H9 (cell line): ENCODE results near the gene CYB5R3. TPM values are rescaled to one million over a fixed set of nuclear protein-coding genes. Genes with fewer than 3 reads are reported as not detected.
"Not testable (repeated sequence)": the region's sequence is repeated elsewhere in the genome, so short reads cannot be mapped to it uniquely, and the experiment has no call there.

Experiments used
- DNase-seq: peaks from one replicate; pipeline ENCODE4 v3.0.0-alpha.2; 2017
- H2AFZ ChIP-seq: one replicate; pipeline ENCODE4 v1.6.1; 2013; ENCODE audit warnings: mild to moderate bottlenecking, low read length, control low read depth, moderate library complexity
- H2AK5ac ChIP-seq: 2 replicates; pipeline ENCODE4 v1.6.1; 2013; ENCODE audit warnings: low read length, control low read depth, mixed read lengths; ENCODE audit not compliant: insufficient read length
- H2BK120ac ChIP-seq: one replicate; pipeline ENCODE4 v1.6.1; 2013; ENCODE audit warnings: low read depth, mild to moderate bottlenecking, low read length, control low read depth, inconsistent platforms; ENCODE audit not compliant: poor library complexity, severe bottlenecking
- H2BK12ac ChIP-seq: 2 replicates; pipeline ENCODE4 v1.6.1; 2013; ENCODE audit warnings: low read length, control low read depth, mixed read lengths, low read depth; ENCODE audit not compliant: insufficient read length
- H2BK15ac ChIP-seq: 2 replicates; pipeline ENCODE4 v1.6.1; 2013; ENCODE audit warnings: low read depth, low read length, control low read depth
- H2BK20ac ChIP-seq: one replicate; pipeline ENCODE4 v1.6.1; 2013; ENCODE audit warnings: low read depth, mild to moderate bottlenecking, low read length, control low read depth, inconsistent platforms; ENCODE audit not compliant: poor library complexity, severe bottlenecking
- H2BK5ac ChIP-seq: 2 replicates; pipeline ENCODE4 v1.6.1; 2013; ENCODE audit warnings: low read length, control low read depth, mixed read lengths; ENCODE audit not compliant: insufficient read length
- H3K14ac ChIP-seq: 2 replicates; pipeline ENCODE4 v1.6.1; 2013; ENCODE audit warnings: low read length, control low read depth; ENCODE audit not compliant: insufficient read depth
- H3K18ac ChIP-seq: 2 replicates; pipeline ENCODE4 v1.6.1; 2013; ENCODE audit warnings: low read depth, mild to moderate bottlenecking, mixed read lengths, low read length, control low read depth; ENCODE audit not compliant: insufficient read length
- H3K23ac ChIP-seq: 2 replicates; pipeline ENCODE4 v1.6.1; 2013; ENCODE audit warnings: low read length, control low read depth, mixed read lengths, low read depth; ENCODE audit not compliant: insufficient read length
- H3K23me2 ChIP-seq: 2 replicates; pipeline ENCODE4 v1.6.1; 2013; ENCODE audit warnings: low read depth, mild to moderate bottlenecking, mixed read lengths, low read length, control low read depth; ENCODE audit not compliant: insufficient read length, poor library complexity, severe bottlenecking
- H3K27ac ChIP-seq: 2 replicates; pipeline ENCODE4 v1.5.1; 2013; ENCODE audit warnings: low read length, control low read depth, mixed read lengths, low read depth; ENCODE audit not compliant: insufficient read length
- H3K27me3 ChIP-seq: 2 replicates; pipeline ENCODE4 v1.6.1; 2013; ENCODE audit warnings: low read length, control low read depth, inconsistent platforms; ENCODE audit not compliant: insufficient read depth
- H3K4ac ChIP-seq: 2 replicates; pipeline ENCODE4 v1.6.1; 2013; ENCODE audit warnings: low read depth, mild to moderate bottlenecking, control low read depth, inconsistent platforms, low read length, moderate library complexity
- H3K4me1 ChIP-seq: 2 replicates; pipeline ENCODE4 v1.6.1; 2013; ENCODE audit warnings: low read length, control low read depth, inconsistent platforms; ENCODE audit not compliant: insufficient read depth
- H3K4me2 ChIP-seq: 2 replicates; pipeline ENCODE4 v1.6.1; 2013; ENCODE audit warnings: low read length, control low read depth, mixed read lengths; ENCODE audit not compliant: insufficient read length, insufficient read depth
- H3K56ac ChIP-seq: 2 replicates; pipeline ENCODE4 v1.6.1; 2013; ENCODE audit warnings: low read depth, mild to moderate bottlenecking, mixed read lengths, low read length, control low read depth; ENCODE audit not compliant: insufficient read length
- H3K79me1 ChIP-seq: 2 replicates; pipeline ENCODE4 v1.6.1; 2013; ENCODE audit warnings: low read depth, mild to moderate bottlenecking, moderate library complexity, low read length, control low read depth, inconsistent platforms; ENCODE audit not compliant: insufficient read depth, poor library complexity, severe bottlenecking
- H3K79me2 ChIP-seq: 2 replicates; pipeline ENCODE4 v1.6.1; 2013; ENCODE audit warnings: low read length, control low read depth, inconsistent platforms; ENCODE audit not compliant: insufficient read depth
- H3K9ac ChIP-seq: 2 replicates; pipeline ENCODE4 v1.6.1; 2013; ENCODE audit warnings: low read length, control low read depth, mixed read lengths; ENCODE audit not compliant: insufficient read length; ENCODE audit errors: extremely low read depth
- H3K9me3 ChIP-seq: one replicate; pipeline ENCODE4 v1.6.1; 2013; ENCODE audit warnings: low read depth, low read length, inconsistent platforms; ENCODE audit not compliant: control insufficient read depth
- H3T11ph ChIP-seq: one replicate; pipeline ENCODE4 v1.6.1; 2013; ENCODE audit warnings: mild to moderate bottlenecking, low read length, control low read depth, inconsistent platforms
- H4K20me1 ChIP-seq: one replicate; pipeline ENCODE4 v1.6.1; 2013; ENCODE audit not compliant: control insufficient read depth, insufficient read length, insufficient read depth
- H4K5ac ChIP-seq: 2 replicates; pipeline ENCODE4 v1.6.1; 2013; ENCODE audit warnings: low read depth, mild to moderate bottlenecking, mixed read lengths, low read length, control low read depth; ENCODE audit not compliant: insufficient read length
- H4K8ac ChIP-seq: replicated peaks from 2 replicates; pipeline ENCODE4 v1.6.1; 2013; ENCODE audit warnings: low read length, control low read depth, mixed read lengths, low read depth; ENCODE audit not compliant: insufficient read length
- H4K91ac ChIP-seq: 2 replicates; pipeline ENCODE4 v1.6.1; 2013; ENCODE audit warnings: low read depth, mild to moderate bottlenecking, moderate library complexity, mixed read lengths, low read length, control low read depth; ENCODE audit not compliant: insufficient read length
- H3K27ac Mint-ChIP-seq, 3 experiments: 2 replicates in 2 of 3; 3 replicates in 1 of 3; pipeline ENCODE4 v1.8.0; 2020 to 2021; ENCODE audit warnings: mixed read lengths in 3 of 3, mild to moderate bottlenecking in 1 of 3, moderate library complexity in 1 of 3
- H3K27me3 Mint-ChIP-seq: 2 replicates; pipeline ENCODE4 v1.8.0; 2021; ENCODE audit warnings: low read depth, mild to moderate bottlenecking, moderate library complexity, mixed read lengths
- H3K36me3 Mint-ChIP-seq, 3 experiments: 2 replicates in 2 of 3; 3 replicates in 1 of 3; pipeline ENCODE4 v1.8.0; 2020 to 2021; ENCODE audit warnings: low read depth in 3 of 3, mixed read lengths in 3 of 3; ENCODE audit not compliant: insufficient read depth in 1 of 3
- H3K4me1 Mint-ChIP-seq, 2 experiments: 2 replicates each; pipeline ENCODE4 v1.8.0; 2020; ENCODE audit warnings: mixed read lengths in 2 of 2
- H3K4me3 Mint-ChIP-seq, 2 experiments: 2 replicates in 1 of 2; 3 replicates in 1 of 2; pipeline ENCODE4 v1.8.0; 2020 to 2021; ENCODE audit warnings: mild to moderate bottlenecking in 2 of 2, mixed read lengths in 2 of 2, moderate library complexity in 1 of 2
- H3K9me3 Mint-ChIP-seq, 2 experiments: 2 replicates in 1 of 2; 3 replicates in 1 of 2; pipeline ENCODE4 v1.8.0; 2020; ENCODE audit warnings: mild to moderate bottlenecking in 2 of 2, mixed read lengths in 2 of 2, moderate library complexity in 1 of 2
- WGBS: extraction: QIAGEN DNeasy Blood & Tissue Kit; methylation state at CpG from one replicate; pipeline ENCODE4 v1.1.7; 2013; ENCODE audit warnings: missing lambda C conversion rate, low lambda C conversion rate, mixed read lengths; ENCODE audit not compliant: insufficient read length; ENCODE audit errors: extremely low coverage; 5-methylcytosine and 5-hydroxymethylcytosine counted together
- total RNA-seq: library from RNA; stranded (reverse); gene quantifications from 2 replicates; pipeline ENCODE4 v1.2.1, GENCODE V29; 2021
- TF ChIP-seq, protein P1 (sequence below): fragments of 200-600 bp; sonication (generic); conservative IDR thresholded peaks from 3 replicates; pipeline ENCODE4 v1.8.0; 2021; ENCODE audit warnings: antibody characterized with exemption, mild to moderate bottlenecking

Gene CYB5R3
- total RNA-seq, 1 experiment from 2014 or later = 97.4 TPM

- H3K27ac Mint-ChIP-seq = peak overlapping the region in 1 of 3 experiments; percentile 67; a peak in 3 of 7 replicates
- H3K79me2 ChIP-seq = peaks cover 52% of the 10 kb centered on the region
- no peaks in the 10 kb centered on the region for H3K27me3 Mint-ChIP-seq
- no peak overlapping the region for H3K14ac ChIP-seq
- no peak overlapping the region for H2BK15ac ChIP-seq
- H3K27ac ChIP-seq = no peak overlapping the region
- peaks cover 38 to 43% of the 10 kb centered on the region in 2 experiments for H3K4me1 Mint-ChIP-seq
- H2BK5ac ChIP-seq = no peak overlapping the region
- no peak overlapping the region for H3K23ac ChIP-seq
- no peak overlapping the region for H2BK120ac ChIP-seq
- H3K18ac ChIP-seq = no peak overlapping the region
- H3K9me3 Mint-ChIP-seq = peaks cover 7 to 19% of the 10 kb centered on the region in 2 experiments; a peak in 4 of 5 replicates
- peaks cover 29% of the 10 kb centered on the region for H3K79me1 ChIP-seq
- H3K4ac ChIP-seq = no peak overlapping the region
- no peak overlapping the region for H3T11ph ChIP-seq
- TF ChIP-seq, protein P1, sequence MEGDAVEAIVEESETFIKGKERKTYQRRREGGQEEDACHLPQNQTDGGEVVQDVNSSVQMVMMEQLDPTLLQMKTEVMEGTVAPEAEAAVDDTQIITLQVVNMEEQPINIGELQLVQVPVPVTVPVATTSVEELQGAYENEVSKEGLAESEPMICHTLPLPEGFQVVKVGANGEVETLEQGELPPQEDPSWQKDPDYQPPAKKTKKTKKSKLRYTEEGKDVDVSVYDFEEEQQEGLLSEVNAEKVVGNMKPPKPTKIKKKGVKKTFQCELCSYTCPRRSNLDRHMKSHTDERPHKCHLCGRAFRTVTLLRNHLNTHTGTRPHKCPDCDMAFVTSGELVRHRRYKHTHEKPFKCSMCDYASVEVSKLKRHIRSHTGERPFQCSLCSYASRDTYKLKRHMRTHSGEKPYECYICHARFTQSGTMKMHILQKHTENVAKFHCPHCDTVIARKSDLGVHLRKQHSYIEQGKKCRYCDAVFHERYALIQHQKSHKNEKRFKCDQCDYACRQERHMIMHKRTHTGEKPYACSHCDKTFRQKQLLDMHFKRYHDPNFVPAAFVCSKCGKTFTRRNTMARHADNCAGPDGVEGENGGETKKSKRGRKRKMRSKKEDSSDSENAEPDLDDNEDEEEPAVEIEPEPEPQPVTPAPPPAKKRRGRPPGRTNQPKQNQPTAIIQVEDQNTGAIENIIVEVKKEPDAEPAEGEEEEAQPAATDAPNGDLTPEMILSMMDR = no peak
- H2BK20ac ChIP-seq = no peak overlapping the region
- H2BK12ac ChIP-seq = no peak overlapping the region
- H4K20me1 ChIP-seq = no peaks in the 10 kb centered on the region
- no peak overlapping the region; a peak in 1 of 5 replicates for H3K4me3 Mint-ChIP-seq
- WGBS = no CpG with 5 or more reads among the region's 11 CpGs
- H3K4me2 ChIP-seq = no peak overlapping the region
- no peak for DNase-seq
- no peak overlapping the region for H2AK5ac ChIP-seq
- peaks cover 43 to 77% (median 74%) of the 10 kb centered on the region in 3 experiments for H3K36me3 Mint-ChIP-seq
- H3K56ac ChIP-seq = no peak overlapping the region
- H3K23me2 ChIP-seq = no peaks in the 10 kb centered on the region
- H2AFZ ChIP-seq = no peak overlapping the region
- no peaks in the 10 kb centered on the region for H3K9me3 ChIP-seq
- H3K9ac ChIP-seq = no peak overlapping the region
- peaks cover 5% of the 10 kb centered on the region; the same call in 1 of the 2 replicates for H3K4me1 ChIP-seq
- no peak overlapping the region for H4K91ac ChIP-seq
- H4K8ac ChIP-seq = no peak overlapping the region
- no peaks in the 10 kb centered on the region for H3K27me3 ChIP-seq
- no peak overlapping the region for H4K5ac ChIP-seq
Observed at GRCh38 chr22:42608136-42608822, 40.9 kb downstream of the CYB5R3 start.

- Histone ChIP-seq H3K79me1 (peaks cover 24% of the 10 kb centered on the region), H3K79me2 (peaks cover 46% of the 10 kb centered on the region; the same call in 1 of the 2 replicates)
- not testable (repeated sequence) for H4K91ac ChIP-seq, H2BK5ac ChIP-seq, H3K4me3 Mint-ChIP-seq, H3K4me2 ChIP-seq, H3K27me3 Mint-ChIP-seq, H3K18ac ChIP-seq, H3K14ac ChIP-seq, H3K9me3 ChIP-seq, DNase-seq, H2BK15ac ChIP-seq, H2BK12ac ChIP-seq, H3K23ac ChIP-seq, H3K4me1 ChIP-seq, H2AK5ac ChIP-seq, H2BK20ac ChIP-seq, H2BK120ac ChIP-seq, H3K9ac ChIP-seq, H3K27me3 ChIP-seq, H3K27ac ChIP-seq, H3K23me2 ChIP-seq, H4K8ac ChIP-seq, H3K56ac ChIP-seq, H4K20me1 ChIP-seq, H3T11ph ChIP-seq, H2AFZ ChIP-seq, H3K4ac ChIP-seq, H3K27ac Mint-ChIP-seq, H4K5ac ChIP-seq
- Mint-ChIP-seq H3K9me3 (peaks cover 7 to 19% of the 10 kb centered on the region in 2 experiments; a peak in 4 of 5 replicates), H3K4me1 (peaks cover 31 to 37% of the 10 kb centered on the region in 2 experiments), H3K36me3 (peaks cover 44 to 77% (median 74%) of the 10 kb centered on the region in 3 experiments)
- no CpG with 5 or more reads among the region's 31 CpGs for WGBS
Observed at GRCh38 chr22:42607641-42608040, 41.6 kb downstream of the CYB5R3 start.
